ENCODE measurements around the gene SPATA31A1. TPM values are rescaled to one million over a fixed set of nuclear protein-coding genes. Genes with fewer than 3 reads are reported as not detected.
"Not testable (repeated sequence)": the region's sequence is repeated elsewhere in the genome, so short reads cannot be mapped to it uniquely, and the experiment has no call there.

SPATA31A1 gene
- not detected for polyA plus RNA-seq (ENCODE audit: insufficient read length in 4 of 4)

GRCh38 chr9:39355369-39355768 lies at the start of gene SPATA31A1:
Gene SPATA31A1, plus strand, starts transcription at chr9:39355669. Its CDS starts 62 bp downstream, at chr9:39355731.
- DNase-seq (ENCODE audit: low read depth in 4 of 4, low spot score in 2 of 4), result not testable (repeated sequence)

- not testable (repeated sequence) for DNase-seq (ENCODE audit: low read depth in 4 of 4, low spot score in 2 of 4)
These were observed 52.1 kb downstream of the SPATA31A1 start for GRCh38 chr9:39407261-39408204.

DNA sequence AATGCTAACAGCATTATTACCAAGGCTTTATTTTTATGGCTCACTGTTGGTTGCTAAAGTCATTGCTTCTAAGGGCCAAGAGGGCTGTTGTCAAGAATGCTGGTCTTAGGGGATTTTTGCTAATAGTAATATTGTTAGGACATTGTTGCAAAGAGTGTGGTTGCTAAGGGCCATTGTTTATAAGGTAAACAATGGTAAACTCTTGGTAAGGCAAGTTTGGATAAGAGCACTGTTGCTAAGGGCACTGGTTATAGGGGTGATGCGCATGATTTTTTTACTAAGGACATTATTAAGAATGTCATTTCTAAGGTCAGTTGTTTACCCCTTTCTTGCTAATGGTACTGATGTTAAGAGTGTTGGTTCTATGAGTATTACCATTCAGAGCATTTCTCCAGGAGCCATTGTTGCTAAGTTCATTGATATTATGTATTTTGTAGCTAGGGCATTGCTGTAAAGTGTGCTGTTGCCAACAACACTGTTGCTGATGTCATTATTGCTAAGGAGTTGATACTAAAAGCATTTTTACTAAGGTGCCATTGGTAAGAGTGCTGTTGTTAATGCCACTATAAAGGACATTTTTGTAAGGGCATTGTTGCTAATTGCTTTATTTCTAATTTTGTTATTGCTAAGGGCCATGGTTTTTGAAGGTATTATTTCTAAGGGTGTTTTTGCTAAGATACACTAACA lies 55.9 kb downstream of the SPATA31A1 start:
- not testable (repeated sequence) for DNase-seq (ENCODE audit: low read depth in 4 of 4, low spot score in 2 of 4)

Other genes starting within 250 kb of the SPATA31A1 start
- gene CNTNAP3, start 67.5 kb upstream of the SPATA31A1 start, polyA plus RNA-seq (ENCODE audit: insufficient read length in 4 of 4), result 1 to 10 TPM; 3.4 to 7.6 (median 4.9) TPM